GF-D8 (cell line): ENCODE measurements around the gene ZNF544.

Experiments
- DNase-seq: peaks from one replicate; lab custom pipeline; 2025; lab: John Stamatoyannopoulos, UW

The ZNF544 gene

GRCh38 chr19:58228585-58229254 is at the start of gene ZNF544:
ZNF544 (plus strand) TSS chr19:58228914; CDS start chr19:58244024, 15,110 bp downstream.
- peak; percentile 62 for DNase-seq

GRCh38 chr19:58181902-58182576 is 46.7 kb upstream of the ZNF544 start:
- peak; percentile 65 for DNase-seq

GRCh38 chr19:58182577-58182988 is 46.1 kb upstream of the ZNF544 start:
- peak; percentile 90 for DNase-seq

- DNase-seq, result peak; percentile 78
Observed at GRCh38 chr19:58182989-58183816, 45.5 kb upstream of the ZNF544 start, which contains the start of gene ZNF274. ZNF274 (plus strand) TSS chr19:58183061; CDS start chr19:58183966, 905 bp downstream.

GRCh38 chr19:58183817-58184215 is 44.9 kb upstream of the ZNF544 start:
- DNase-seq, result peak; percentile 33

GRCh38 chr19:58196901-58197616 is 31.7 kb upstream of the ZNF544 start:
- DNase-seq, result no peak

- no peak for DNase-seq
Observed at GRCh38 chr19:58203814-58204475, 24.8 kb upstream of the ZNF544 start.

GRCh38 chr19:58204566-58204965 is 24.1 kb upstream of the ZNF544 start:
- no peak for DNase-seq

GRCh38 chr19:58209577-58209976 is 19.1 kb upstream of the ZNF544 start:
- DNase-seq, result no peak

GRCh38 chr19:58212336-58213074 is 16.2 kb upstream of the ZNF544 start:
- no peak for DNase-seq

- no peak for DNase-seq
Observed at GRCh38 chr19:58213075-58213369, 15.7 kb upstream of the ZNF544 start.

GRCh38 chr19:58217069-58217481 is 11.6 kb upstream of the ZNF544 start:
- DNase-seq, result no peak

- no peak for DNase-seq
Observed at GRCh38 chr19:58217607-58218391, 10.9 kb upstream of the ZNF544 start.

GRCh38 chr19:58218899-58219298 is 9.8 kb upstream of the ZNF544 start:
- DNase-seq, result no peak

GRCh38 chr19:58227964-58228584 is 640 bp upstream of the ZNF544 start:
- DNase-seq, result no peak

- peak; percentile 2 for DNase-seq
Observed at GRCh38 chr19:58229255-58229639, 533 bp downstream of the ZNF544 start.

- no peak for DNase-seq
Observed at GRCh38 chr19:58237324-58237723, 8.6 kb downstream of the ZNF544 start.

- no peak for DNase-seq
Observed at GRCh38 chr19:58243351-58243750, 14.6 kb downstream of the ZNF544 start.

GRCh38 chr19:58248886-58249285 is 20.2 kb downstream of the ZNF544 start:
- DNase-seq, result no peak
